Kidney epithelial cell (primary cell): ENCODE results near the gene PKP2. TPM values are rescaled to one million over a fixed set of nuclear protein-coding genes. Genes with fewer than 3 reads are reported as not detected.
A peak's percentile ranks its signal among the peaks of the same experiment; 100 is the strongest.

Source experiments
- DNase-seq: peaks from one replicate; pipeline ENCODE4 v3.0.0-alpha.2; 2010; ENCODE audit warnings: low read depth
- H3K27me3 ChIP-seq: 2 replicates; pipeline ENCODE4 v1.6.0; 2011; ENCODE audit warnings: low read length; ENCODE audit not compliant: control insufficient read depth, insufficient read depth
- H3K36me3 ChIP-seq: 2 replicates; pipeline ENCODE4 v1.5.1; 2011; ENCODE audit warnings: low read length; ENCODE audit not compliant: control insufficient read depth, insufficient read depth
- H3K4me3 ChIP-seq: 2 replicates; pipeline ENCODE4 v1.5.1; 2011; ENCODE audit warnings: low read depth, mild to moderate bottlenecking, control low read depth, low read length
- CTCF ChIP-seq: IDR thresholded peaks from 2 replicates; pipeline ENCODE4 v1.5.1; 2011; ENCODE audit warnings: mild to moderate bottlenecking, moderate library complexity, low read length, control low read depth, inconsistent platforms; ENCODE audit not compliant: insufficient read depth, poor library complexity, severe bottlenecking
- total RNA-seq: library from RNA; depleted of rRNA; stranded (reverse); fragments of >200 nt; gene quantifications from 2 replicates; pipeline ENCODE4 v1.2.3, GENCODE V29; 2015

PKP2 gene
- total RNA-seq, 1 donor from 2014 or later, result 15.0 TPM

GRCh38 chr12:32755051-32755653, 141.4 kb downstream of the PKP2 start:
- no peaks in the 10 kb centered on the region for H3K36me3 ChIP-seq
- H3K4me3 ChIP-seq, result peak overlapping the region; percentile 88
- DNase-seq, result peak; percentile 75
- peak; percentile 82 for TF ChIP-seq CTCF
- no peaks in the 10 kb centered on the region for H3K27me3 ChIP-seq

GRCh38 chr12:32754111-32754510, 142.5 kb downstream of the PKP2 start:
- H3K36me3 ChIP-seq, result no peaks in the 10 kb centered on the region
- peak overlapping the region; percentile 88 for H3K4me3 ChIP-seq
- no peaks in the 10 kb centered on the region for H3K27me3 ChIP-seq
- no peak for TF ChIP-seq CTCF
- DNase-seq, result no peak

- DNase-seq, result no peak
- no peaks in the 10 kb centered on the region for H3K27me3 ChIP-seq
- no peak overlapping the region for H3K4me3 ChIP-seq
- no peak for TF ChIP-seq CTCF
- no peaks in the 10 kb centered on the region for H3K36me3 ChIP-seq
Observed at GRCh38 chr12:32753605-32754004, 143.0 kb downstream of the PKP2 start.

GRCh38 chr12:32743264-32743663, 153.3 kb downstream of the PKP2 start:
- TF ChIP-seq CTCF, result no peak
- H3K36me3 ChIP-seq, result peaks cover 2% of the 10 kb centered on the region
- H3K27me3 ChIP-seq, result no peaks in the 10 kb centered on the region
- H3K4me3 ChIP-seq, result no peak overlapping the region
- DNase-seq, result no peak

- no peak for DNase-seq
- Histone ChIP-seq H3K27me3 (no peaks in the 10 kb centered on the region), H3K36me3 (peaks cover 2% of the 10 kb centered on the region), H3K4me3 (no peak overlapping the region)
- no peak for TF ChIP-seq CTCF
Observed at GRCh38 chr12:32742133-32742532, 154.4 kb downstream of the PKP2 start.

Other genes with a start within 250 kb of the PKP2 start
- 60.0 and 70.8 TPM in 2 replicates for gene DNM1L, start 217.5 kb downstream of the PKP2 start, total RNA-seq
- 51.1 and 51.3 TPM in 2 replicates for gene YARS2, start 140.9 kb downstream of the PKP2 start, total RNA-seq